ENCODE results near the gene CTDSPL. TPM values are rescaled to one million over a fixed set of nuclear protein-coding genes. Genes with fewer than 3 reads are reported as not detected.

The CTDSPL gene
- total and polyA plus RNA-seq, 11 donors: 9.2 to 54.6 (median 36.0) TPM

- no peak for TF ChIP-seq POLR2A (IDR thresholded peaks at IDR 0.05)
- TF ChIP-seq CTCF (IDR thresholded peaks at IDR 0.05): no peak
- peak overlapping the region in 7 of 12 donors; percentile 41 to 82 (median 66) for H3K27ac ChIP-seq
- peaks cover 0 to 17% (median 0%) of the 10 kb centered on the region in 9 donors for H3K36me3 ChIP-seq
- peaks cover 12 to 83% (median 59%) of the 10 kb centered on the region in 12 donors for H3K4me1 ChIP-seq
- DNase-seq: no peak
- WGBS, 4 donors: 82 to 89% (median 87%) methylated on average over 8 of the region's 8 CpGs
- no peaks in the 10 kb centered on the region for H3K27me3 ChIP-seq
- intact Hi-C loops (cut with DNase I): no loop called here
- H3K9me3 ChIP-seq: no peaks in the 10 kb centered on the region
- no peak overlapping the region for H3K4me3 ChIP-seq
- no peak for ATAC-seq
Measured at GRCh38 chr3:37943631-37944314, 82.1 kb downstream of the CTDSPL start.

- 27 to 34% (median 29%) methylated on average over 2 of the region's 2 CpGs for WGBS, 4 donors
- Histone ChIP-seq H3K36me3 (peaks cover 0 to 17% (median 0%) of the 10 kb centered on the region in 9 donors), H3K9me3 (no peaks in the 10 kb centered on the region), H3K27me3 (no peaks in the 10 kb centered on the region), H3K4me1 (peaks cover 12 to 78% (median 59%) of the 10 kb centered on the region in 12 donors), H3K27ac (peak overlapping the region in 11 of 12 donors; percentile 33 to 82 (median 61)), H3K4me3 (peak overlapping the region in 2 of 12 donors; percentile 14 to 29)
- DNase-seq: no peak
- intact Hi-C loops (cut with DNase I): no loop called here
- TF ChIP-seq CTCF (IDR thresholded peaks at IDR 0.05): no peak
- TF ChIP-seq POLR2A (IDR thresholded peaks at IDR 0.05): no peak
- ATAC-seq: peak in 3 of 4 donors; percentile 21 to 52 (median 34)
Measured at GRCh38 chr3:37944391-37944842, 82.7 kb downstream of the CTDSPL start.

- peaks cover 12 to 80% (median 58%) of the 10 kb centered on the region in 12 donors for H3K4me1 ChIP-seq
- H3K27ac ChIP-seq: peak overlapping the region in 11 of 12 donors; percentile 33 to 82 (median 61)
- DNase-seq (no peak), ATAC-seq (no peak)
- no peaks in the 10 kb centered on the region for H3K27me3 ChIP-seq
- no peak for TF ChIP-seq CTCF (IDR thresholded peaks at IDR 0.05)
- TF ChIP-seq POLR2A (IDR thresholded peaks at IDR 0.05): no peak
- WGBS, 4 donors: 51 to 69% (median 58%) methylated on average over 6 of the region's 6 CpGs
- H3K36me3 ChIP-seq: peaks cover 0 to 22% (median 0%) of the 10 kb centered on the region in 9 donors
- intact Hi-C loops (cut with DNase I): no loop called here
- no peaks in the 10 kb centered on the region for H3K9me3 ChIP-seq
- H3K4me3 ChIP-seq: peak overlapping the region in 1 of 12 donors; percentile 29
Measured at GRCh38 chr3:37945156-37945806, 83.6 kb downstream of the CTDSPL start.
